ENCODE data around the gene C10orf71.

- no peak for TF ChIP-seq POLR2A (IDR thresholded peaks at IDR 0.05; ENCODE audit: low read length)
- TF ChIP-seq GATA1 (IDR thresholded peaks at IDR 0.05; ENCODE audit: low read depth, low read length) = no peak
Observed at GRCh38 chr10:49296382-49296781, 2.6 kb upstream of the C10orf71 start.

All from erythroblast (primary cell).